ENCODE results near the gene SEMA4D.

The SEMA4D gene

GRCh38 chr9:89446261-89446960, 51.5 kb downstream of the SEMA4D start:
- no peak for DNase-seq (ENCODE audit: low read depth in 2 of 2)

- no peak for DNase-seq (ENCODE audit: low read depth in 2 of 2)
Measured at GRCh38 chr9:89445801-89446251, 52.1 kb downstream of the SEMA4D start.

- no peak for DNase-seq (ENCODE audit: low read depth in 2 of 2)
Measured at GRCh38 chr9:89444925-89445765, 52.8 kb downstream of the SEMA4D start.

GRCh38 chr9:89444274-89444673, 53.6 kb downstream of the SEMA4D start:
- DNase-seq (ENCODE audit: low read depth in 2 of 2) = no peak

- DNase-seq (ENCODE audit: low read depth in 2 of 2) = no peak
Measured at GRCh38 chr9:89442981-89443814, 54.7 kb downstream of the SEMA4D start.

GRCh38 chr9:89442501-89442978, 55.4 kb downstream of the SEMA4D start:
- no peak for DNase-seq (ENCODE audit: low read depth in 2 of 2)

GRCh38 chr9:89441986-89442385, 55.9 kb downstream of the SEMA4D start:
- DNase-seq (ENCODE audit: low read depth in 2 of 2) = no peak

GRCh38 chr9:89441655-89441970, 56.3 kb downstream of the SEMA4D start:
- DNase-seq (ENCODE audit: low read depth in 2 of 2) = no peak

- no peak for DNase-seq (ENCODE audit: low read depth in 2 of 2)
Measured at GRCh38 chr9:89440951-89441654, 56.8 kb downstream of the SEMA4D start.

GRCh38 chr9:89440548-89440947, 57.4 kb downstream of the SEMA4D start:
- DNase-seq (ENCODE audit: low read depth in 2 of 2) = no peak

GRCh38 chr9:89440046-89440445, 57.9 kb downstream of the SEMA4D start:
- DNase-seq (ENCODE audit: low read depth in 2 of 2) = no peak

- DNase-seq (ENCODE audit: low read depth in 2 of 2) = no peak
Measured at GRCh38 chr9:89439571-89439970, 58.3 kb downstream of the SEMA4D start.

GRCh38 chr9:89438194-89438593, 59.7 kb downstream of the SEMA4D start:
- DNase-seq (ENCODE audit: low read depth in 2 of 2) = no peak

- DNase-seq (ENCODE audit: low read depth in 2 of 2) = no peak
Measured at GRCh38 chr9:89437772-89438171, 60.1 kb downstream of the SEMA4D start.

- no peak for DNase-seq (ENCODE audit: low read depth in 2 of 2)
Measured at GRCh38 chr9:89436963-89437625, 60.8 kb downstream of the SEMA4D start.

- DNase-seq (ENCODE audit: low read depth in 2 of 2) = no peak
Measured at GRCh38 chr9:89436326-89436725, 61.6 kb downstream of the SEMA4D start.

GRCh38 chr9:89435071-89435823, 62.7 kb downstream of the SEMA4D start:
- DNase-seq (ENCODE audit: low read depth in 2 of 2) = no peak

- DNase-seq (ENCODE audit: low read depth in 2 of 2) = no peak
Measured at GRCh38 chr9:89434636-89435035, 63.3 kb downstream of the SEMA4D start.

- no peak for DNase-seq (ENCODE audit: low read depth in 2 of 2)
Measured at GRCh38 chr9:89433826-89434225, 64.1 kb downstream of the SEMA4D start.

- no peak for DNase-seq (ENCODE audit: low read depth in 2 of 2)
Measured at GRCh38 chr9:89432986-89433530, 64.9 kb downstream of the SEMA4D start.
